A673 (cell line): ENCODE data around the gene PID1. TPM values are rescaled to one million over a fixed set of nuclear protein-coding genes. Genes with fewer than 3 reads are reported as not detected.

Source experiments
- BruUV-seq: library from RNA; stranded (reverse); fragments of 400-500 nt; replicated peaks from 2 replicates; lab custom pipeline; 2021; lab: Mats Ljungman, UMichigan
- CTCF ChIA-PET: fragments of 300-600 bp; sonication (Branson Sonifier 250); formaldehyde crosslinking; loops from one replicate; lab custom pipeline; 2022; ENCODE audit warnings: antibody characterized with exemption; lab: Charles Lee
- POLR2A ChIA-PET: fragments of 300-600 bp; sonication (Branson Sonifier 250); formaldehyde crosslinking; loops from one replicate; lab custom pipeline; 2022; ENCODE audit warnings: antibody characterized with exemption; ENCODE audit not compliant: low non-redundant PET; lab: Charles Lee
- DNase-seq: peaks from one replicate; pipeline ENCODE4 v3.0.0-alpha.2; 2015; ENCODE audit warnings: low spot score
- H3K27ac ChIP-seq: fragments of 200-600 bp; sonication (generic); 2 replicates; pipeline ENCODE4 v1.5.1; 2016; ENCODE audit warnings: mixed run types, low read depth, mild to moderate bottlenecking, mixed read lengths, antibody characterized with exemption, low read length; ENCODE audit not compliant: poor library complexity, severe bottlenecking
- H3K27me3 ChIP-seq: fragments of 200-600 bp; sonication (generic); replicated peaks from 2 replicates; pipeline ENCODE4 v1.6.1; 2017; ENCODE audit warnings: mixed run types, low read depth, mild to moderate bottlenecking, mixed read lengths, antibody characterized with exemption, low read length; ENCODE audit not compliant: insufficient read depth, poor library complexity
- H3K36me3 ChIP-seq: fragments of 200-600 bp; sonication (generic); 2 replicates; pipeline ENCODE4 v1.6.1; 2016; ENCODE audit warnings: mixed run types, mild to moderate bottlenecking, mixed read lengths, antibody characterized with exemption, low read length; ENCODE audit not compliant: insufficient read depth, poor library complexity, severe bottlenecking
- H3K4me1 ChIP-seq: fragments of 200-600 bp; sonication (generic); 2 replicates; pipeline ENCODE4 v1.6.1; 2017; ENCODE audit warnings: mixed run types, mild to moderate bottlenecking, mixed read lengths, antibody characterized with exemption, low read length; ENCODE audit not compliant: insufficient read depth, poor library complexity, severe bottlenecking
- H3K4me3 ChIP-seq: fragments of 200-600 bp; sonication (generic); 2 replicates; pipeline ENCODE4 v1.5.1; 2016; ENCODE audit warnings: low read depth, mixed run types, mild to moderate bottlenecking, mixed read lengths, low read length; ENCODE audit not compliant: poor library complexity, severe bottlenecking
- H3K9me3 ChIP-seq: fragments of 200-600 bp; sonication (generic); 2 replicates; pipeline ENCODE4 v1.6.1; 2016; ENCODE audit warnings: mixed run types, low read depth, mild to moderate bottlenecking, mixed read lengths, antibody characterized with exemption, low read length; ENCODE audit not compliant: poor library complexity, severe bottlenecking
- CTCF ChIP-seq: fragments of 300-800, 200-600 bp; sonication (generic); conservative IDR thresholded peaks from 2 replicates; pipeline ENCODE4 v1.5.1; 2017; ENCODE audit warnings: low read depth, mild to moderate bottlenecking, antibody characterized with exemption, low read length, moderate library complexity, mixed read lengths
- EZH2 ChIP-seq: fragments of 200-600 bp; sonication (generic); IDR thresholded peaks from 2 replicates; pipeline ENCODE4 v1.6.1; 2017; ENCODE audit warnings: borderline replicate concordance, low read depth, mild to moderate bottlenecking, mixed read lengths, antibody characterized with exemption, low read length; ENCODE audit not compliant: poor library complexity, severe bottlenecking
- intact Hi-C: fragments of 100-400 bp; cut with micrococcal nuclease; formaldehyde crosslinking; loops from one replicate; pipeline ENCODE4 v1.10.0; 2022; ENCODE audit not compliant: unreplicated experiment
- total RNA-seq: library from RNA; stranded (reverse); gene quantifications from 2 replicates; pipeline ENCODE4 v1.2.3, GENCODE V29; 2021

Gene PID1
- total RNA-seq, 1 experiment from 2014 or later, result 1.5 TPM

GRCh38 chr2:229256376-229256775 is 14.7 kb downstream of the PID1 start:
- no peak for DNase-seq
- no peak overlapping the region for H3K4me3 ChIP-seq
- ChIA-PET CTCF (no interaction called here), POLR2A (no interaction called here)
- BruUV-seq, result no TSS peak
- H3K27me3 ChIP-seq, result no peaks in the 10 kb centered on the region
- H3K9me3 ChIP-seq, result no peaks in the 10 kb centered on the region
- TF ChIP-seq EZH2 (no peak), CTCF (no peak)
- intact Hi-C loops, result no loop called here
- no peaks in the 10 kb centered on the region for H3K4me1 ChIP-seq
- H3K27ac ChIP-seq, result no peak overlapping the region
- no peaks in the 10 kb centered on the region for H3K36me3 ChIP-seq

- Histone ChIP-seq H3K9me3 (no peaks in the 10 kb centered on the region), H3K27me3 (no peaks in the 10 kb centered on the region), H3K27ac (no peak overlapping the region), H3K36me3 (no peaks in the 10 kb centered on the region), H3K4me1 (no peaks in the 10 kb centered on the region), H3K4me3 (no peak overlapping the region)
- no TSS peak for BruUV-seq
- DNase-seq, result no peak
- TF ChIP-seq EZH2, result no peak
- no peak for TF ChIP-seq CTCF
- ChIA-PET POLR2A (no interaction called here), CTCF (no interaction called here)
- intact Hi-C loops, result no loop called here
Observed at GRCh38 chr2:229254206-229254605, 16.9 kb downstream of the PID1 start.

- no TSS peak for BruUV-seq
- DNase-seq, result no peak
- intact Hi-C loops, result no loop called here
- TF ChIP-seq CTCF, result no peak
- TF ChIP-seq EZH2, result no peak
- CTCF ChIA-PET, result interaction anchor here (0.7 kb wide), 1 partner anchor 18 kb away, joined by 3 read pairs; no protein-coding TSS in a partner anchor
- POLR2A ChIA-PET, result no interaction called here
- Histone ChIP-seq H3K4me1 (no peaks in the 10 kb centered on the region), H3K27me3 (no peaks in the 10 kb centered on the region), H3K9me3 (no peaks in the 10 kb centered on the region), H3K36me3 (no peaks in the 10 kb centered on the region), H3K4me3 (no peak overlapping the region), H3K27ac (no peak overlapping the region)
Observed at GRCh38 chr2:229252996-229253395, 18.1 kb downstream of the PID1 start.
